Spleen (tissue), 11 donors: ENCODE results near the gene GNAS-AS1. TPM values are rescaled to one million over a fixed set of nuclear protein-coding genes. Genes with fewer than 3 reads are reported as not detected.

Source experiments
- DNase-seq: peaks from one replicate; pipeline ENCODE4 v3.0.0-alpha.2; 2020
- H3K27ac ChIP-seq, 8 donors: fragments of 200-600 bp; sonication (generic) in 7 of 8; 1 replicate in 4 of 8; 2 replicates in 4 of 8; pipeline versions ENCODE4 v1.5.0 to v1.8.0; 2016 to 2021; ENCODE audit warnings: inconsistent platforms in 4 of 8, mild to moderate bottlenecking in 4 of 8, moderate library complexity in 1 of 8
- H3K27me3 ChIP-seq, 7 donors: fragments of 200-600 bp; sonication (generic) in 6 of 7; replicated peaks in 1 of 7; 1 replicate in 4 of 7; 2 replicates in 3 of 7; pipeline versions ENCODE4 v1.5.0 to v1.8.0; 2016 to 2021; ENCODE audit warnings: inconsistent platforms in 3 of 7, mild to moderate bottlenecking in 1 of 7
- H3K36me3 ChIP-seq, 6 donors: fragments of 200-600 bp; sonication (generic) in 5 of 6; 1 replicate in 4 of 6; 2 replicates in 2 of 6; pipeline versions ENCODE4 v1.5.0 to v1.8.0; 2016 to 2021; ENCODE audit warnings: inconsistent platforms in 2 of 6
- H3K4me1 ChIP-seq, 6 donors: fragments of 200-600 bp; sonication (generic) in 5 of 6; 1 replicate in 3 of 6; 2 replicates in 3 of 6; pipeline versions ENCODE4 v1.5.0 to v1.8.0; 2016 to 2021; ENCODE audit warnings: inconsistent platforms in 3 of 6
- H3K4me3 ChIP-seq, 8 donors: fragments of 200-600 bp; sonication (generic) in 7 of 8; 1 replicate in 4 of 8; 2 replicates in 4 of 8; pipeline versions ENCODE4 v1.5.0 to v1.8.0; 2016 to 2021; ENCODE audit warnings: inconsistent platforms in 4 of 8, mild to moderate bottlenecking in 4 of 8, moderate library complexity in 2 of 8
- H3K9me3 ChIP-seq, 8 donors: fragments of 200-600 bp; sonication (generic) in 7 of 8; 1 replicate in 4 of 8; 2 replicates in 4 of 8; pipeline versions ENCODE4 v1.5.0 to v1.8.0; 2016 to 2021; ENCODE audit warnings: inconsistent platforms in 4 of 8
- CTCF ChIP-seq, 11 experiments: fragments of 200-600 bp in 7 of 11; fragments of 450-650 bp in 4 of 11; sonication (generic) in 4 of 11; IDR thresholded peaks in 8 of 11; conservative IDR thresholded peaks in 3 of 11; 1 replicate in 7 of 11; 2 replicates in 4 of 11; pipeline versions ENCODE4 v1.4.0 to v1.8.0; 2016 to 2021; ENCODE audit warnings: antibody characterized with exemption in 11 of 11, inconsistent platforms in 4 of 11, mild to moderate bottlenecking in 1 of 11
- POLR2A ChIP-seq, 3 donors: fragments of 450-650 bp; IDR thresholded peaks; one replicate each; pipeline ENCODE4 v1.5.1; 2017; ENCODE audit warnings: antibody characterized with exemption in 3 of 3, mild to moderate bottlenecking in 1 of 3
- POLR2AphosphoS5 ChIP-seq, 3 donors: sonication (generic); formaldehyde crosslinking; IDR thresholded peaks; one replicate each; pipeline ENCODE4 v1.5.1; 2017; ENCODE audit warnings: antibody characterized with exemption in 3 of 3
- WGBS, 5 donors: extraction: QIAGEN DNeasy Blood & Tissue Kit in 3 of 5; methylation state at CpG; one replicate each; pipeline versions ENCODE4 v1.1.5 to v1.1.7; 2013 to 2018; 5-methylcytosine and 5-hydroxymethylcytosine counted together
- intact Hi-C: fragments of 100-400 bp; cut with DNase I; formaldehyde crosslinking; loops from one replicate; pipeline ENCODE4 v1.15.0; 2023; ENCODE audit warnings: low total_unique reads
- polyA plus RNA-seq, 3 donors: library from polyadenylated mRNA; stranded (reverse); fragments of 200-250 nt; gene quantifications; one replicate each; pipeline ENCODE4 v1.2.1, GENCODE V29; 2013
- total RNA-seq, 7 donors: library from RNA; depleted of rRNA in 3 of 7; stranded (reverse); fragments of >200 nt in 3 of 7; fragmentation: NEBNext Ultra II Directional in 4 of 7; extraction: Animal tissue kit (Norgen Biotek cat#: 25700) in 4 of 7; gene quantifications; one replicate each; pipeline versions ENCODE4 v1.1.0 to v1.2.1, GENCODE V29; 2016 to 2021
- donor health status: healthy with polysubstance abuse.
- donor health status: DM: no; HTN: no; CAD: no; lungs with moderate emphysema.
- donor health status: DM: no; HTN: no; CAD: no.
- donor health status: Bipolar disorder and iron deficiency.
- donor health status: healthy.
- donor health status: DM: no; HTN: no; CAD: no.
- donor health status: DM: yes; HTN: yes; CAD: no.

GNAS-AS1 gene
- total and polyA plus RNA-seq, 10 donors = 0.18 to 1.1 (median 0.45) TPM; not detected in 2

GRCh38 chr20:58878399-58878798 is 27.7 kb upstream of the GNAS-AS1 start:
- no peak for DNase-seq
- H3K27me3 ChIP-seq = no peaks in the 10 kb centered on the region
- no peak overlapping the region for H3K4me3 ChIP-seq
- 87 to 97% (median 93%) methylated on average over 4 of the region's 4 CpGs for WGBS, 5 donors
- intact Hi-C loops = no loop called here
- H3K9me3 ChIP-seq = no peaks in the 10 kb centered on the region
- H3K4me1 ChIP-seq = peaks cover 0 to 13% (median 2%) of the 10 kb centered on the region in 6 donors
- peak overlapping the region in 2 of 8 donors; percentile 5 to 24 for H3K27ac ChIP-seq
- TF ChIP-seq POLR2A (IDR thresholded peaks at IDR 0.05) = no peak
- no peak for TF ChIP-seq POLR2AphosphoS5 (IDR thresholded peaks at IDR 0.05)
- TF ChIP-seq CTCF (IDR thresholded peaks at IDR 0.05 in 8 of 11, conservative IDR thresholded peaks at IDR 0.05 in 3 of 11) = no peak
- no peaks in the 10 kb centered on the region for H3K36me3 ChIP-seq

DNA sequence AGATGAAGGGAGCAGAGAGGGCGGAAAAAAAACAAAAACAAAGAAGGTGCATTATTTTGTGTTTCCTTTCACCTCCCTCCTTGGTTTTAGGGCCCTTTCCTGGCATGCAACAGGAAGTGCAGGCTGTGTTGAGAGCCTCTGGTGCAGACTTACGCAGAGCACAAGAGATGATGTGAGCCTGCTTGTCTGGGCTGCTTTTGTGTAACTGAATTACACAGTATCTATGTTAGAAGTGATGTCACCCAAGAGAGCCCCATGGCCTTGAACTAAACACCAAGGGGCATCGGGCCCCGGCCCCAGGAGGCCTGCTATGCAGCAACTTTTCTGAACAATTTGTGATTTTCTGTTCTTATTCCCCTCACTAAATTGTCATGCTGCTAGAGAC is 27.3 kb upstream of the GNAS-AS1 start:
- Histone ChIP-seq H3K36me3 (no peaks in the 10 kb centered on the region), H3K9me3 (no peaks in the 10 kb centered on the region), H3K27me3 (no peaks in the 10 kb centered on the region), H3K4me3 (no peak overlapping the region), H3K27ac (peak overlapping the region in 2 of 8 donors; percentile 5 to 24), H3K4me1 (peaks cover 0 to 13% (median 2%) of the 10 kb centered on the region in 6 donors)
- DNase-seq = no peak
- TF ChIP-seq POLR2AphosphoS5 (IDR thresholded peaks at IDR 0.05) (no peak), CTCF (IDR thresholded peaks at IDR 0.05 in 8 of 11, conservative IDR thresholded peaks at IDR 0.05 in 3 of 11) (no peak), POLR2A (IDR thresholded peaks at IDR 0.05) (no peak)
- intact Hi-C loops = no loop called here
- 63 to 71% (median 67%) methylated on average over 4 of the region's 4 CpGs for WGBS, 5 donors

- H3K27me3 ChIP-seq = no peaks in the 10 kb centered on the region
- 76 to 85% (median 80%) methylated on average over 11 of the region's 11 CpGs for WGBS, 5 donors
- peak overlapping the region in 2 of 8 donors; percentile 5 to 24 for H3K27ac ChIP-seq
These were observed 26.6 kb upstream of the GNAS-AS1 start for GRCh38 chr20:58877050-58877975.

More at GRCh38 chr20:58877050-58877975, 26.6 kb upstream of the GNAS-AS1 start:
- intact Hi-C loops = no loop called here
- no peaks in the 10 kb centered on the region for H3K9me3 ChIP-seq
- DNase-seq = no peak
- no peak overlapping the region for H3K4me3 ChIP-seq
- no peak for TF ChIP-seq POLR2A (IDR thresholded peaks at IDR 0.05)
- TF ChIP-seq POLR2AphosphoS5 (IDR thresholded peaks at IDR 0.05) = no peak
- no peak for TF ChIP-seq CTCF (IDR thresholded peaks at IDR 0.05 in 8 of 11, conservative IDR thresholded peaks at IDR 0.05 in 3 of 11)
- peaks cover 0 to 13% (median 2%) of the 10 kb centered on the region in 6 donors for H3K4me1 ChIP-seq
- H3K36me3 ChIP-seq = no peaks in the 10 kb centered on the region
